ENCODE results near the gene ST6GALNAC6. TPM values are rescaled to one million over a fixed set of nuclear protein-coding genes. Genes with fewer than 3 reads are reported as not detected.

ST6GALNAC6 gene
- polyA plus RNA-seq, 1 donor from 2014 or later, result 44.2 TPM

DNA sequence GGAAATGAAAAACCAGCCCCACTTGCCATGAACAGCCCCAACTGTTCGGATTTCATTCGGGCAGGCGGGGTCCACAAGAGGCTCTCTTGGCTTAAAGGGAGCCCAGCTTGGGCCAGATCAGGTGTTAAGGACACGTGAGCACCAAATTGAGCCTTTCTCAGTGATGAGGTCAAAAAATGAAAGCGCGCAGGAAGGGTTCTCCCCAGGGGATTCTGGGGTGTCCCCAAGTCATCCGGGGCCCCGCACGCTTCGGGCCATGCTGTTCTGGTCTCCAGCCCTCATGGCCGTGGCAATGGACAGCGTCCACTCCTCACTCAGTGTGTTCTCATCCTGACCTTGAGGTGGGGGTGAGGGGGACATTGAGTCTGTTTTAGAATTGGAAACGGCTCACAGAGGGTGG is 32.9 kb downstream of the ST6GALNAC6 start:
- Histone ChIP-seq H3K4me2 (ENCODE audit: low read length) (no peak overlapping the region), H3K4me3 (ENCODE audit: low read length) (no peak overlapping the region), H3K9me2 (ENCODE audit: insufficient read depth, low read length) (no peaks in the 10 kb centered on the region), H2AFZ (ENCODE audit: low read depth, low read length) (no peak overlapping the region), H3K27me3 (ENCODE audit: insufficient read depth, low read depth, low read length) (no peaks in the 10 kb centered on the region), H3K9ac (ENCODE audit: low read length) (no peak overlapping the region), H3F3A (ENCODE audit: insufficient read depth, low read length, poor library complexity, severe bottlenecking) (no peaks in the 10 kb centered on the region), H3K79me2 (replicated peaks; ENCODE audit: insufficient read depth, low read length) (no peaks in the 10 kb centered on the region), H3K36me3 (ENCODE audit: insufficient read depth, low read length) (no peaks in the 10 kb centered on the region), H4K20me1 (ENCODE audit: insufficient read depth) (no peaks in the 10 kb centered on the region), H3K27ac (ENCODE audit: low read length) (no peak overlapping the region), H3K9me3 (ENCODE audit: low read length) (no peaks in the 10 kb centered on the region)
- TF ChIP-seq SMC3 (conservative IDR thresholded peaks at IDR 0.05; ENCODE audit: poor library complexity), result no peak
- TF ChIP-seq MXI1 (conservative IDR thresholded peaks at IDR 0.05; ENCODE audit: poor library complexity, severe bottlenecking), result no peak
- TF ChIP-seq EP300 (conservative IDR thresholded peaks at IDR 0.05; ENCODE audit: poor library complexity, severe bottlenecking), result no peak
- TF ChIP-seq, protein P1, sequence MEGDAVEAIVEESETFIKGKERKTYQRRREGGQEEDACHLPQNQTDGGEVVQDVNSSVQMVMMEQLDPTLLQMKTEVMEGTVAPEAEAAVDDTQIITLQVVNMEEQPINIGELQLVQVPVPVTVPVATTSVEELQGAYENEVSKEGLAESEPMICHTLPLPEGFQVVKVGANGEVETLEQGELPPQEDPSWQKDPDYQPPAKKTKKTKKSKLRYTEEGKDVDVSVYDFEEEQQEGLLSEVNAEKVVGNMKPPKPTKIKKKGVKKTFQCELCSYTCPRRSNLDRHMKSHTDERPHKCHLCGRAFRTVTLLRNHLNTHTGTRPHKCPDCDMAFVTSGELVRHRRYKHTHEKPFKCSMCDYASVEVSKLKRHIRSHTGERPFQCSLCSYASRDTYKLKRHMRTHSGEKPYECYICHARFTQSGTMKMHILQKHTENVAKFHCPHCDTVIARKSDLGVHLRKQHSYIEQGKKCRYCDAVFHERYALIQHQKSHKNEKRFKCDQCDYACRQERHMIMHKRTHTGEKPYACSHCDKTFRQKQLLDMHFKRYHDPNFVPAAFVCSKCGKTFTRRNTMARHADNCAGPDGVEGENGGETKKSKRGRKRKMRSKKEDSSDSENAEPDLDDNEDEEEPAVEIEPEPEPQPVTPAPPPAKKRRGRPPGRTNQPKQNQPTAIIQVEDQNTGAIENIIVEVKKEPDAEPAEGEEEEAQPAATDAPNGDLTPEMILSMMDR (IDR thresholded peaks at IDR 0.05; ENCODE audit: poor library complexity, severe bottlenecking), result no peak
- no peak for TF ChIP-seq RAD21 (conservative IDR thresholded peaks at IDR 0.05)
- no peak for TF ChIP-seq EZH2 (IDR thresholded peaks at IDR 0.05; ENCODE audit: borderline replicate concordance, insufficient read depth, low read length, poor library complexity, severe bottlenecking)
- TF ChIP-seq REST (IDR thresholded peaks at IDR 0.05; ENCODE audit: borderline replicate concordance), result no peak
- no peak for TF ChIP-seq TAF1 (IDR thresholded peaks at IDR 0.05; ENCODE audit: low read depth)

DNA sequence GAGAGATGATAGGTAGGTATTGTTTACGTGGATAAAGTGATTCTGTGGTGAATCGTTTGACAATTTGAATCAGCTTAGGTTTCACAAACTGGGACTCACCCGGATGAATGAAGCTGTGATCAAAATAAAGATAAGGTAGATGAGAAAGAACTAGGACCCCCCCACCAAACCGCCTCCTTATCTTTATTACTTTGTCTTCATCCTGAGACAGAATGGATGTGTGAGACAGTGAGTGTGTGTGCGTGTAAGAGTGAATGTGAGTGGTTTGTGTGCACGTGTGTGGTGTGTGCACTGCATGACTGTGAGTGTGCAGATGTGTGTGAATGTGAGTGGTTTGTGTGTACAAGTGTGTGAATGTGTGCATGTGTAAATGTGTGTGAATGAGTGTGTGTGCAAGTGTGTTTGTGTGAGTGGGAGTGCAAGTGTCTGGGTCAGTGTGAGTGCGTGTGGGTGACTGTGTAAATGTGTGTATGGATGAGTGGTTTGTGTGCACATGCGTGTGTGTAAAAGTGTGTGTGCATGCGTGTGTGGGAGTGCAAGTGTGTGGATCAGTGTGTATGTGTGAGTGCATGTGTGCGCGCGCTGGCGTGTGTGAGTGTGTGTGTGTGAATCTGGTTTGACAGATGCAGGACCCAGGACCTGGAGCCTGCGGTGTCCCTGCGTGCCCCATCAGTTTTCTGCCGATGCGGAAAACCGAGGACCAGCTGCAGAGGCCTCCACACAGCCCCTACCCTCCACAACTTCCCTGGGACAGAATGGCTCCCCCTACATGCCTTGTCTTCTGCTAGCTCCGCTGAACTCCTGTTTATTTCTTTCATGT is 33.5 kb downstream of the ST6GALNAC6 start:
- Histone ChIP-seq H3K9ac (ENCODE audit: low read length) (no peak overlapping the region), H3K27me3 (ENCODE audit: insufficient read depth, low read depth, low read length) (no peaks in the 10 kb centered on the region), H3K9me2 (ENCODE audit: insufficient read depth, low read length) (no peaks in the 10 kb centered on the region), H3K79me2 (replicated peaks; ENCODE audit: insufficient read depth, low read length) (no peaks in the 10 kb centered on the region), H4K20me1 (ENCODE audit: insufficient read depth) (no peaks in the 10 kb centered on the region), H2AFZ (ENCODE audit: low read depth, low read length) (no peak overlapping the region), H3K9me3 (ENCODE audit: low read length) (no peaks in the 10 kb centered on the region), H3K4me2 (ENCODE audit: low read length) (no peak overlapping the region), H3F3A (ENCODE audit: insufficient read depth, low read length, poor library complexity, severe bottlenecking) (no peaks in the 10 kb centered on the region), H3K4me3 (ENCODE audit: low read length) (no peak overlapping the region), H3K36me3 (ENCODE audit: insufficient read depth, low read length) (no peaks in the 10 kb centered on the region), H3K27ac (ENCODE audit: low read length) (no peak overlapping the region)
- TF ChIP-seq RAD21 (conservative IDR thresholded peaks at IDR 0.05) (no peak), EP300 (conservative IDR thresholded peaks at IDR 0.05; ENCODE audit: poor library complexity, severe bottlenecking) (no peak), EZH2 (IDR thresholded peaks at IDR 0.05; ENCODE audit: borderline replicate concordance, insufficient read depth, low read length, poor library complexity, severe bottlenecking) (no peak), MXI1 (conservative IDR thresholded peaks at IDR 0.05; ENCODE audit: poor library complexity, severe bottlenecking) (no peak), POLR2AphosphoS5 (IDR thresholded peaks at IDR 0.05) (no peak), SMC3 (conservative IDR thresholded peaks at IDR 0.05; ENCODE audit: poor library complexity) (no peak), TAF1 (IDR thresholded peaks at IDR 0.05; ENCODE audit: low read depth) (no peak), REST (IDR thresholded peaks at IDR 0.05; ENCODE audit: borderline replicate concordance) (no peak)
- TF ChIP-seq, protein P1 (IDR thresholded peaks at IDR 0.05; ENCODE audit: poor library complexity, severe bottlenecking), result no peak

Measured in neural cell (in vitro differentiated cells).